Lower lobe of right lung (tissue), 2 donors: Measurements from ENCODE around the gene PLD1. TPM values are rescaled to one million over a fixed set of nuclear protein-coding genes. Genes with fewer than 3 reads are reported as not detected.

Experiments used
- ATAC-seq, 2 donors: fragments of 200-7000 bp; cut with Tn5 transposase; one replicate each; pipeline ENCODE4 v1.9.1; 2020 to 2022; ENCODE audit warnings: mild to moderate bottlenecking in 2 of 2, moderate library complexity in 2 of 2
- DNase-seq: peaks from one replicate; pipeline ENCODE4 v3.0.0-alpha.2; 2020
- H3K27ac ChIP-seq: fragments of 200-600 bp; one replicate; pipeline ENCODE4 v1.8.0; 2022
- H3K27me3 ChIP-seq: fragments of 200-600 bp; one replicate; pipeline ENCODE4 v1.8.0; 2022; ENCODE audit warnings: low read depth
- H3K36me3 ChIP-seq: fragments of 200-600 bp; one replicate; pipeline ENCODE4 v1.8.0; 2022; ENCODE audit warnings: mild to moderate bottlenecking
- H3K4me1 ChIP-seq: fragments of 200-600 bp; one replicate; pipeline ENCODE4 v1.8.0; 2022
- H3K4me3 ChIP-seq: fragments of 200-600 bp; one replicate; pipeline ENCODE4 v1.8.0; 2022; ENCODE audit warnings: mild to moderate bottlenecking
- H3K9me3 ChIP-seq: fragments of 200-600 bp; one replicate; pipeline ENCODE4 v1.8.0; 2022
- CTCF ChIP-seq: fragments of 200-600 bp; IDR thresholded peaks from one replicate; pipeline ENCODE4 v1.8.0; 2022; ENCODE audit warnings: antibody characterized with exemption, mild to moderate bottlenecking
- intact Hi-C: fragments of 100-400 bp; cut with DNase I; formaldehyde crosslinking; loops from one replicate; pipeline ENCODE4 v1.11.0; 2022
- total RNA-seq: library from RNA; stranded (reverse); fragmentation: NEBNext Ultra II Directional; extraction: Animal tissue kit (Norgen Biotek cat#: 25700); gene quantifications from one replicate; pipeline ENCODE4 v1.2.1, GENCODE V29; 2021
- donor health status: DM: no; HTN: yes; CAD: no; lungs with severe emphysema.

PLD1 gene
- total RNA-seq, 1 donor from 2014 or later, result 27.7 TPM

- peak; percentile 80 for TF ChIP-seq CTCF
- DNase-seq, result peak; percentile 70
- Histone ChIP-seq H3K36me3 (no peaks in the 10 kb centered on the region), H3K27me3 (no peaks in the 10 kb centered on the region), H3K4me3 (no peak overlapping the region), H3K9me3 (no peaks in the 10 kb centered on the region), H3K4me1 (peaks cover 50% of the 10 kb centered on the region), H3K27ac (peak overlapping the region; percentile 3)
- ATAC-seq, result peak; percentile 81 to 87
- intact Hi-C loops, result no loop called here
These were observed 19.7 kb upstream of the PLD1 start for GRCh38 chr3:171829841-171830517.

GRCh38 chr3:171828902-171829770 lies 18.9 kb upstream of the PLD1 start:
- no peaks in the 10 kb centered on the region for H3K36me3 ChIP-seq
- H3K27me3 ChIP-seq, result no peaks in the 10 kb centered on the region
- DNase-seq, result no peak
- intact Hi-C loops, result no loop called here
- H3K9me3 ChIP-seq, result no peaks in the 10 kb centered on the region
- H3K27ac ChIP-seq, result peak overlapping the region; percentile 16
- TF ChIP-seq CTCF, result no peak
- peaks cover 47% of the 10 kb centered on the region for H3K4me1 ChIP-seq
- H3K4me3 ChIP-seq, result no peak overlapping the region
- ATAC-seq, result peak; percentile 48 to 64

- no peak for ATAC-seq
- no peak overlapping the region for H3K27ac ChIP-seq
These were observed 17.7 kb upstream of the PLD1 start for GRCh38 chr3:171827836-171828458.

GRCh38 chr3:171827385-171827784 lies 17.1 kb upstream of the PLD1 start:
- H3K27ac ChIP-seq, result no peak overlapping the region
- intact Hi-C loops, result no loop called here

More at GRCh38 chr3:171827836-171828458, 17.7 kb upstream of the PLD1 start:
- intact Hi-C loops, result no loop called here
- Histone ChIP-seq H3K9me3 (no peaks in the 10 kb centered on the region), H3K4me1 (peaks cover 36% of the 10 kb centered on the region), H3K4me3 (no peak overlapping the region), H3K36me3 (no peaks in the 10 kb centered on the region), H3K27me3 (no peaks in the 10 kb centered on the region)
- no peak for DNase-seq
- no peak for TF ChIP-seq CTCF

More at GRCh38 chr3:171827385-171827784, 17.1 kb upstream of the PLD1 start:
- no peak overlapping the region for H3K4me3 ChIP-seq
- ATAC-seq, result no peak
- H3K36me3 ChIP-seq, result no peaks in the 10 kb centered on the region
- peaks cover 34% of the 10 kb centered on the region for H3K4me1 ChIP-seq
- no peak for DNase-seq
- H3K9me3 ChIP-seq, result no peaks in the 10 kb centered on the region
- no peak for TF ChIP-seq CTCF
- H3K27me3 ChIP-seq, result no peaks in the 10 kb centered on the region
